ENCODE data around the gene PDE4B. TPM values are rescaled to one million over a fixed set of nuclear protein-coding genes. Genes with fewer than 3 reads are reported as not detected.

Gene PDE4B
- total RNA-seq, 2 donors from 2014 or later: 4.3 to 18.0 TPM

DNA sequence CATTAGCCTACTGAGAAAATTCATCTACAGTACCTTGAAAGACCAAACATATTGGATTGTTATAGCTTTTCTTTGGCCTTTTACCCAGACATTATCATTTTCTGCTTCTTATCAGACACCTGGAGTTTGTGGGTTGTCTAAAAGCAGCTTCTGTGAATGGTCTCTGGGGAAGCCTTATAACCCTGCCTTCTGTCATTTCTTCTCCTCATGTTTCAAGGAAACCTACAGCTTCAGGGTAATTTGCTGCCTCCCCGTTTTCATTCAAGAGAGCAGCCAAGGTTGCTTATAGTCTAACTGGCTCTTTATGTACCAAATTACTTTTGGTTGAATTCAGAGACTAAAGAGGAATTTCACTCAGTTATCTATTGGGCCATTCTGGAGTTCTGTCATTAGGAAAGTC, 453.0 kb downstream of the PDE4B start:
- Mint-ChIP-seq H3K4me3 (no peak overlapping the region), H3K4me1 (peaks cover 2% of the 10 kb centered on the region), H3K27ac (no peak overlapping the region), H3K36me3 (ENCODE audit: low read depth) (no peaks in the 10 kb centered on the region), H3K9me3 (no peaks in the 10 kb centered on the region), H3K27me3 (ENCODE audit: insufficient read depth) (no peaks in the 10 kb centered on the region)
- TF ChIP-seq CTCF (conservative IDR thresholded peaks at IDR 0.05): no peak
- no peaks in the 10 kb centered on the region for H3K4me1 ChIP-seq (ENCODE audit: control insufficient read depth, insufficient read depth, low read length)
- no peaks in the 10 kb centered on the region for H3K36me3 ChIP-seq (ENCODE audit: control insufficient read depth, insufficient read depth, low read length)
- no peak overlapping the region for H3K9ac ChIP-seq (ENCODE audit: extremely low read depth, low read length, poor library complexity, severe bottlenecking)
- no peak overlapping the region for H3K4me3 ChIP-seq (ENCODE audit: low read length)
- 79% methylated on average over 1 of the region's 1 CpG; no CpG with 5 or more reads in 1 of the 2 experiments for WGBS, 2 experiments (ENCODE audit: insufficient coverage in 1 of 2, insufficient read length in 1 of 2)
- no peaks in the 10 kb centered on the region for H3K9me3 ChIP-seq (ENCODE audit: control insufficient read depth, low read length)
- DNase-seq: no peak
- no peak overlapping the region for H3K27ac ChIP-seq (ENCODE audit: low read depth, low read length)
- no peaks in the 10 kb centered on the region for H3K27me3 ChIP-seq (ENCODE audit: control insufficient read depth, insufficient read depth, low read length, poor library complexity, severe bottlenecking)

DNA sequence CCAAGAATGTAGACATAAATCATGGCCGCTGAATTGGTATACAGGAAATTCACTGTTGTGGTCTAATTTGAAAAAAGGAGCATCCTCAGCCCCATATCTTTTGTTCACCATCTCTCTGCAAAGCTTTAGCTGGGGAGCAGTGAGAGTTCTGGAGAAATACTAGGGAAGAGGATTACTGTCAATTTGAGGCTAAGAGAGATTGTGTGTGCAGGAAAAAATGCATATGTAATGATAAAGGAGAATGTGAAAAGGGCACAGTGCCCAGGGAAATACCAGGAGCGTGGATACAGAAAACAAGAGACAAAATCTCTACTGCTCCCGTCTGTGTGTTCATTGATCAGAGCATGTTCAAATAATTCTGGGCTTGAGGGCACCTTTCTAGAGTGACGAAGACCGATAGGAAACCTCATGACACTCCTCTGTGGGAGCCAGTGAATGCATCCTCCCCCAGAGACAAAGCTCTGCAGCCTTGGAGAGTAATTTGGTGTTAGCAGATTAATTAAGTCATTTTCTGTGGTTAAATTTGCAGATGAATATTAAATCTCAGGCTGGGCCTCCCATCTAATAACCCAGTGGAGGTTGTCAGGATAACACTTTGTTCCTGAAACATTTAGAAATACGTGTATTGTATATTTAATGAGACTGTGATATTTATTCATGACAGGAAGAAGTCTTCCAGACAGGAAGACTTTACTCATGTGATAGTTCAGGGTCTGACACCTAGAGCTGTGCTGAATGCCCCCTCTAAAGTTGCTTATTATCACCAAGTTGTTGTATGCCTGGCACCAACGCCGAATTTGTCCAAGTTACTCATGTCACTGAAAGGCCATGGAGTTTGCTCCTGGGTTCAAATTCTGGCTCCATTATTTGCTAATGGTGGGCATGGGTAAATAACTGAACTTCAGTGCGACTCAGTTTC, 453.9 kb downstream of the PDE4B start:
- no peak for TF ChIP-seq CTCF (conservative IDR thresholded peaks at IDR 0.05)
- Histone ChIP-seq H3K4me3 (ENCODE audit: low read length) (no peak overlapping the region), H3K9me3 (ENCODE audit: control insufficient read depth, low read length) (no peaks in the 10 kb centered on the region), H3K27ac (ENCODE audit: low read depth, low read length) (no peak overlapping the region), H3K27me3 (ENCODE audit: control insufficient read depth, insufficient read depth, low read length, poor library complexity, severe bottlenecking) (no peaks in the 10 kb centered on the region), H3K9ac (ENCODE audit: extremely low read depth, low read length, poor library complexity, severe bottlenecking) (no peak overlapping the region), H3K36me3 (ENCODE audit: control insufficient read depth, insufficient read depth, low read length) (no peaks in the 10 kb centered on the region), H3K4me1 (ENCODE audit: control insufficient read depth, insufficient read depth, low read length) (no peaks in the 10 kb centered on the region)
- Mint-ChIP-seq H3K27me3 (ENCODE audit: insufficient read depth) (no peaks in the 10 kb centered on the region), H3K4me1 (peaks cover 5% of the 10 kb centered on the region), H3K4me3 (no peak overlapping the region), H3K9me3 (no peaks in the 10 kb centered on the region), H3K27ac (no peak overlapping the region), H3K36me3 (ENCODE audit: low read depth) (no peaks in the 10 kb centered on the region)
- DNase-seq: no peak
- 88 to 94% methylated on average over 4 to 8 of the region's 9 CpGs for WGBS, 2 experiments (ENCODE audit: insufficient coverage in 1 of 2, insufficient read length in 1 of 2)

DNA sequence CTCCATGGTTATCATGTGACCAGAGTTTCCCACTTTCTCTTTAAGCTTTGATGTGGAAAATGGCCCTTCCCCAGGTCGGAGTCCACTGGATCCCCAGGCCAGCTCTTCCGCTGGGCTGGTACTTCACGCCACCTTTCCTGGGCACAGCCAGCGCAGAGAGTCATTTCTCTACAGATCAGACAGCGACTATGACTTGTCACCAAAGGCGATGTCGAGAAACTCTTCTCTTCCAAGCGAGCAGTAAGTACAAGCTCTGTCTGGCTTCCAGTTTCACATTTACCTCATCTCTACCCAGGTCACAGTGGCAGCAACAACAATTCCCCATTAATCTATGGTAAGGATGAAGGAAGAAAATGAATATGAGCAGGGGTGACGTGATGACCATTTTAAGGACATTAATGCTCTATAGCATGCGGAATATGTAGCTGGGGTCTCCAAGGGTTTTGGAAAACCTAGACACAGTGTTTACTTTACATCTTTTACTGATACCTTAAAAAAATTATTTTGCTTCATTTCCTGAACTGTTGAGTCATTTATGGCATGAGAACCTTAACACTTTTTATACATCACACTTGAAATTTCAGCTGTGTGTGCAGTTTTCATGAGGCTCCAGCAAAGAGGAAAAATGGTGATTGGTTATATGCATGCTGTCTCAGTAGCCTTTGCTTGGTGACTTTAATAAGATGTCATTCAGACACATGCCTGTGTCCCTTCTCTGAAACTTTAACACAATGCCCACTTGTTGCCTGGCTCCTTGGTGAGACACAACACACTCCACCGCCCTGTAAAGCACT, 454.9 kb downstream of the PDE4B start:
- no peak overlapping the region for H3K4me3 Mint-ChIP-seq
- no peaks in the 10 kb centered on the region for H3K9me3 ChIP-seq (ENCODE audit: control insufficient read depth, low read length)
- 95 to 96% methylated on average over 8 to 11 of the region's 11 CpGs for WGBS, 2 experiments (ENCODE audit: insufficient coverage in 1 of 2, insufficient read length in 1 of 2)
- no peak for TF ChIP-seq CTCF (conservative IDR thresholded peaks at IDR 0.05)
- H3K4me3 ChIP-seq (ENCODE audit: low read length): no peak overlapping the region
- peaks cover 9% of the 10 kb centered on the region for H3K4me1 Mint-ChIP-seq
- H3K27ac Mint-ChIP-seq: no peak overlapping the region
- H3K27me3 ChIP-seq (ENCODE audit: control insufficient read depth, insufficient read depth, low read length, poor library complexity, severe bottlenecking): no peaks in the 10 kb centered on the region
- H3K27ac ChIP-seq (ENCODE audit: low read depth, low read length): no peak overlapping the region
- H3K36me3 ChIP-seq (ENCODE audit: control insufficient read depth, insufficient read depth, low read length): no peaks in the 10 kb centered on the region
- no peak for DNase-seq
- H3K4me1 ChIP-seq (ENCODE audit: control insufficient read depth, insufficient read depth, low read length): no peaks in the 10 kb centered on the region
- H3K36me3 Mint-ChIP-seq (ENCODE audit: low read depth): no peaks in the 10 kb centered on the region
- no peak overlapping the region for H3K9ac ChIP-seq (ENCODE audit: extremely low read depth, low read length, poor library complexity, severe bottlenecking)
- no peaks in the 10 kb centered on the region for H3K27me3 Mint-ChIP-seq (ENCODE audit: insufficient read depth)
- H3K9me3 Mint-ChIP-seq: no peaks in the 10 kb centered on the region

Measured in endodermal cell (in vitro differentiated cells).